Esophagus squamous epithelium (tissue), 4 donors: ENCODE data around the gene DLG2.

ENCODE experiments used
- POLR2A ChIP-seq, 4 donors: fragments of 450-650 bp; IDR thresholded peaks; one replicate each; pipeline ENCODE4 v1.6.1; 2017; ENCODE audit warnings: antibody characterized with exemption in 4 of 4, mild to moderate bottlenecking in 4 of 4, moderate library complexity in 3 of 4
- TF ChIP-seq, protein P1 (sequence below), 6 experiments: fragments of 450-650 bp in 4 of 6; fragments of 200-600 bp in 2 of 6; sonication (generic) in 2 of 6; IDR thresholded peaks; one replicate each; pipeline ENCODE4 v1.5.1; 2016 to 2019; ENCODE audit warnings: antibody characterized with exemption in 6 of 6, mild to moderate bottlenecking in 4 of 6, moderate library complexity in 4 of 6

DNA sequence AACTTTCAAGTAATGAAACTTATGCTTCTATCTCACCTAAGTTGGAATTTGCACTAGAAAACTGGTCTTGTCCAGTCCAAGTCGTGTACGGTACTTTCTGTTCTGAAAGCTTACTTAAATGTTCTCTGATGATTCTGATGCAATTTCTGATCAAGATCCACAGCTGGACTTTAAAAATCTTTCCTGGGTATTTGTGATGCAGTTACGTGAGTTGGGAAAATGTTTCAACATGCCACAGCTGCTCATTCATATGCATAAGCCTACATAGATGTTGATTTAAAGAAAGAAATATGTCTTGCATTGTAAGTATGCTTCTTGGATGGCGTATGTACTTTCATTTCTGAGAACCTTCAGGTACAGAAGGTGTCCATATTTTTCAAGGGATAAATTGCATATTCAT lies 1847.3 kb downstream of the DLG2 start:
- TF ChIP-seq, protein P1, sequence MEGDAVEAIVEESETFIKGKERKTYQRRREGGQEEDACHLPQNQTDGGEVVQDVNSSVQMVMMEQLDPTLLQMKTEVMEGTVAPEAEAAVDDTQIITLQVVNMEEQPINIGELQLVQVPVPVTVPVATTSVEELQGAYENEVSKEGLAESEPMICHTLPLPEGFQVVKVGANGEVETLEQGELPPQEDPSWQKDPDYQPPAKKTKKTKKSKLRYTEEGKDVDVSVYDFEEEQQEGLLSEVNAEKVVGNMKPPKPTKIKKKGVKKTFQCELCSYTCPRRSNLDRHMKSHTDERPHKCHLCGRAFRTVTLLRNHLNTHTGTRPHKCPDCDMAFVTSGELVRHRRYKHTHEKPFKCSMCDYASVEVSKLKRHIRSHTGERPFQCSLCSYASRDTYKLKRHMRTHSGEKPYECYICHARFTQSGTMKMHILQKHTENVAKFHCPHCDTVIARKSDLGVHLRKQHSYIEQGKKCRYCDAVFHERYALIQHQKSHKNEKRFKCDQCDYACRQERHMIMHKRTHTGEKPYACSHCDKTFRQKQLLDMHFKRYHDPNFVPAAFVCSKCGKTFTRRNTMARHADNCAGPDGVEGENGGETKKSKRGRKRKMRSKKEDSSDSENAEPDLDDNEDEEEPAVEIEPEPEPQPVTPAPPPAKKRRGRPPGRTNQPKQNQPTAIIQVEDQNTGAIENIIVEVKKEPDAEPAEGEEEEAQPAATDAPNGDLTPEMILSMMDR (IDR thresholded peaks at IDR 0.05) = no peak
- no peak for TF ChIP-seq POLR2A (IDR thresholded peaks at IDR 0.05)
